ENCODE data around the gene KCNT1.

The KCNT1 gene

DNA sequence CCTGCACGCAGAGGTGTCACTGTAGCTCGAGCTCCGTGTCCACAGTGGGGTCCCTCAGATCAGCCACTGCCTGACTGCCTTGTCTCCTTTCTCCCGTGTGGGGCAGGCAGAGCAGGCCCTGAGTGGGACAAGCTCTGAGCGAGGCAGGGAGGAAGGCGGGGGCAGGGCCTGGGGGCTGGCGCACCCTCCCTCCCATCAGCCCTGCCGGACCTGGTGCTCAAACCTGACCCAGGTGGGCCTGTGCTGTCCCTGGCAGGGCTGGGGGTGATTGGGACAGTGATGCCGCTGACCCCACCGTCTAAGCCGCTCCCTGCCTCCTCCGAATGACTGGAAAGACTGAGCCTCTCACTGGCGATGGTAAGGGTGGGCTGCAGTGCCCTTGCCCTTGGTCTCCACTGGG, 60.9 kb downstream of the KCNT1 start:
- DNase-seq (ENCODE audit: low read depth) = no peak
- no peak overlapping the region for H3K4me3 ChIP-seq (ENCODE audit: low read depth, low read length)
- TF ChIP-seq, protein P1, sequence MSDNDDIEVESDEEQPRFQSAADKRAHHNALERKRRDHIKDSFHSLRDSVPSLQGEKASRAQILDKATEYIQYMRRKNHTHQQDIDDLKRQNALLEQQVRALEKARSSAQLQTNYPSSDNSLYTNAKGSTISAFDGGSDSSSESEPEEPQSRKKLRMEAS (IDR thresholded peaks at IDR 0.05; ENCODE audit: low read depth, low read length) = no peak
- TF ChIP-seq, protein P2, sequence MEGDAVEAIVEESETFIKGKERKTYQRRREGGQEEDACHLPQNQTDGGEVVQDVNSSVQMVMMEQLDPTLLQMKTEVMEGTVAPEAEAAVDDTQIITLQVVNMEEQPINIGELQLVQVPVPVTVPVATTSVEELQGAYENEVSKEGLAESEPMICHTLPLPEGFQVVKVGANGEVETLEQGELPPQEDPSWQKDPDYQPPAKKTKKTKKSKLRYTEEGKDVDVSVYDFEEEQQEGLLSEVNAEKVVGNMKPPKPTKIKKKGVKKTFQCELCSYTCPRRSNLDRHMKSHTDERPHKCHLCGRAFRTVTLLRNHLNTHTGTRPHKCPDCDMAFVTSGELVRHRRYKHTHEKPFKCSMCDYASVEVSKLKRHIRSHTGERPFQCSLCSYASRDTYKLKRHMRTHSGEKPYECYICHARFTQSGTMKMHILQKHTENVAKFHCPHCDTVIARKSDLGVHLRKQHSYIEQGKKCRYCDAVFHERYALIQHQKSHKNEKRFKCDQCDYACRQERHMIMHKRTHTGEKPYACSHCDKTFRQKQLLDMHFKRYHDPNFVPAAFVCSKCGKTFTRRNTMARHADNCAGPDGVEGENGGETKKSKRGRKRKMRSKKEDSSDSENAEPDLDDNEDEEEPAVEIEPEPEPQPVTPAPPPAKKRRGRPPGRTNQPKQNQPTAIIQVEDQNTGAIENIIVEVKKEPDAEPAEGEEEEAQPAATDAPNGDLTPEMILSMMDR (IDR thresholded peaks at IDR 0.05; ENCODE audit: low read depth, low read length) = no peak
- no peak for TF ChIP-seq POLR2A (IDR thresholded peaks at IDR 0.05; ENCODE audit: extremely low read depth, insufficient read length)
- no peak for TF ChIP-seq MYC (IDR thresholded peaks at IDR 0.05; ENCODE audit: low read depth, low read length)

DNA sequence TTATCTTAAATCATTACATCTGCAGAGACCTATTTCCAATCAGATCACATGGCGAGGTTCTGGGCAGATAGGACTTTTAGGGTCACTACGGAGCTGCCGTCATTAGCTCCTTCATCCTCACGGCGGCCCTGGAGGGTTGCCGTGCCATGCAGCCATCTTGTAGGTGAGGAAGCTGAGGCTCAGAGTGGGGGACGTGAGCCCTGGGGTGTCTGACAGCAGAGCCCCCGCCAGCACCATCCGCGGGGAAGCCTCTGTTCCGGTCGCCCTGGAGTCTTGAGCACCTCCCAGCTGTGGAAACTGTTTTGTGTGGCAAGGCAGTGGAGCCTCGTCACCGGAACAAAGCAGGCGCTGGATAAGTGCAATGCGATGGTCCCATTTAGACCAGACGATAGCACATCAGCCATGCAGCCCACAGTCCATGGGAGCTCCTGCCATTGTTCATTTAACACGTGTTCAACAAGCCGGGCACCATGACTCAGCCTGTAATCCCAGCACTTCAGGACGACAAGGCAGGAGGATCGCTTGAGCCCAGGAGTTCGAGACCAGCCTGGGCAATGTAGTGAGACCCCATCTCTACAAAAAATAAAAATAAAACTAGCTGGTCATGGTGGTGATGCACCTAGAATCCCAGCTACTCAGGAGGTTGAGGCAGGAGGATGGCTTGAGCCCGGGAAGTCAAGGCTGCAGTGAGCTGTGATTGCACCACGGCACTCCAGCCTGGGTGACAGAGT, 61.9 kb downstream of the KCNT1 start:
- H3K4me3 ChIP-seq (ENCODE audit: low read depth, low read length) = no peak overlapping the region
- TF ChIP-seq, protein P2 (IDR thresholded peaks at IDR 0.05; ENCODE audit: low read depth, low read length) = no peak
- TF ChIP-seq POLR2A (IDR thresholded peaks at IDR 0.05; ENCODE audit: extremely low read depth, insufficient read length) (no peak), MYC (IDR thresholded peaks at IDR 0.05; ENCODE audit: low read depth, low read length) (no peak)
- TF ChIP-seq, protein P1 (IDR thresholded peaks at IDR 0.05; ENCODE audit: low read depth, low read length) = no peak

DNA sequence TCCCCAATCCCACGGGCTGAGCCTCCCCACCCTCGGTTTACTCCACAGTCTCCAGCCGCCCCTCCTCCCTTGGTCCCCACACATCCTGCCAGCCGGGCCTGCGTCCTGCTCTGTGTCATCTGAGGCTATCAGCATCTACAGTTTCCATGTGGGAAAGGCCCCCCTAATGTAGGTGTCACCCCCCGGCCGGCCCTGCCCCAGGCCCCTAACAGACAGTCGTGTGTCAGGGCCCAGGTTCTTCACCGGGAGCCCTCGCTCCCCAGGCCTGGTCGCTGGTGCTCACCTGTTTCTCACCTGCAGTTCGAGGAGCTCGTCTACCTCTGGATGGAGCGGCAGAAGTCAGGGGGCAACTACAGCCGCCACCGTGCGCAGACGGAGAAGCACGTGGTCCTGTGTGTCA, 62.7 kb downstream of the KCNT1 start:
- no peak for DNase-seq (ENCODE audit: low read depth)
- H3K4me3 ChIP-seq (ENCODE audit: low read depth, low read length) = no peak overlapping the region
- TF ChIP-seq, protein P2 (IDR thresholded peaks at IDR 0.05; ENCODE audit: low read depth, low read length) = no peak
- TF ChIP-seq POLR2A (IDR thresholded peaks at IDR 0.05; ENCODE audit: extremely low read depth, insufficient read length) = no peak
- TF ChIP-seq MYC (IDR thresholded peaks at IDR 0.05; ENCODE audit: low read depth, low read length) = no peak
- TF ChIP-seq, protein P1 (IDR thresholded peaks at IDR 0.05; ENCODE audit: low read depth, low read length) = no peak

More for the DNA sequence above, 61.9 kb downstream of the KCNT1 start:
- no peak for DNase-seq (ENCODE audit: low read depth)

DNA sequence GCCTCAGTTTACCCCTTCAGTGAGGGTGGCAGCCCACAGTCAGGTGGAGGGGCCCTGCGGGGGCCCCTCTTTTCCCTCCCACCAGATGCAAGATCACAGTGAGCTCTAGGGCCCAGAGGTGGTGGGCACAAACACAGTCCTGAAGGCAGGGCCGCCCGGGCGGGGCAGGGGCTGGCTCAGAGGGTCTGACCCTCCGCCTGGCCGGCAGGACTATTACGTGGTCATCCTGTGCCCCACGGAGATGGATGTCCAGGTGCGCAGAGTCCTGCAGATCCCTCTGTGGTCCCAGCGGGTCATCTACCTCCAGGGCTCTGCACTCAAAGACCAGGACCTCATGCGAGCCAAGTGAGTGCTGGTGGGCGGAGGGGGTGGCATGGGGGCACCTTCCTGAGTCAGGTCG, 63.4 kb downstream of the KCNT1 start:
- DNase-seq (ENCODE audit: low read depth) = no peak
- TF ChIP-seq POLR2A (IDR thresholded peaks at IDR 0.05; ENCODE audit: extremely low read depth, insufficient read length) (no peak), MYC (IDR thresholded peaks at IDR 0.05; ENCODE audit: low read depth, low read length) (no peak)
- TF ChIP-seq, protein P2 (IDR thresholded peaks at IDR 0.05; ENCODE audit: low read depth, low read length) = no peak
- TF ChIP-seq, protein P1 (IDR thresholded peaks at IDR 0.05; ENCODE audit: low read depth, low read length) = no peak
- no peak overlapping the region for H3K4me3 ChIP-seq (ENCODE audit: low read depth, low read length)

DNA sequence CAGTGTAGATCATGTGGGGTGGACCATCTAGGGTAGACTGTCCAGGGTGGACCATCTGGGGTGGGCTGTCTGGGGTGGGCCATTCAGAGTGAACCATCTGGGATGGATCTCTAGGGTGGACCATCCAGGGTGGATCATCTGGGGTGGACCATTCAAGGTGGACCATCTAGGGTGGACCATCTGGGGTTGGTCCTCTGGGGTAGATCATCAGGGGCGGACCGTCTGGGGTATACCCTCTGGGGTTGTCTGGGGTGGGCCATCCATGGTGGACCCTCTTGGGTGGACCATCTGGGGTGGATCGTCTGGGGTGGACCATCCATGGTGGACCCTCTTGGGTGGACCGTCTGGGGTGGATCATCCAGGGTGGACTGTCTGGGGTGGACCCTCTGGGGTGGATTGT, 64.3 kb downstream of the KCNT1 start:
- TF ChIP-seq MYC (IDR thresholded peaks at IDR 0.05; ENCODE audit: low read depth, low read length) = no peak
- TF ChIP-seq, protein P1 (IDR thresholded peaks at IDR 0.05; ENCODE audit: low read depth, low read length) = no peak
- TF ChIP-seq, protein P2 (IDR thresholded peaks at IDR 0.05; ENCODE audit: low read depth, low read length) = no peak
- TF ChIP-seq POLR2A (IDR thresholded peaks at IDR 0.05; ENCODE audit: extremely low read depth, insufficient read length) = no peak
- DNase-seq (ENCODE audit: low read depth) = no peak
- H3K4me3 ChIP-seq (ENCODE audit: low read depth, low read length) = no peak overlapping the region
